IMR-90 (cell line): ENCODE data around the gene ADGRG4. TPM values are rescaled to one million over a fixed set of nuclear protein-coding genes. Genes with fewer than 3 reads are reported as not detected.

Source experiments
- ATAC-seq: fragments of 200-7000 bp; cut with Tn5 transposase; 2 replicates; pipeline ENCODE4 v1.9.1; 2020; ENCODE audit warnings: low read depth, mild to moderate bottlenecking, moderate library complexity
- BruUV-seq: library from RNA; stranded (reverse); fragments of 400-500 nt; replicated peaks from 2 replicates; lab custom pipeline; 2021; lab: Mats Ljungman, UMichigan
- CTCF ChIA-PET: fragments of 300-600 bp; formaldehyde crosslinking; extraction: SDS; loops from one replicate; lab custom pipeline; 2021; ENCODE audit warnings: antibody characterized with exemption; lab: Yijun Ruan, JAX
- POLR2A ChIA-PET: fragments of 300-600 bp; sonication (Branson Sonifier 250); formaldehyde crosslinking; loops from one replicate; lab custom pipeline; 2022; ENCODE audit warnings: antibody characterized with exemption; ENCODE audit not compliant: unreplicated experiment; lab: Charles Lee
- DNase-seq: peaks from one replicate; pipeline ENCODE4 v3.0.0; 2013
- H2AFZ ChIP-seq: replicated peaks from 2 replicates; pipeline ENCODE3; 2013; ENCODE audit warnings: low read length, mild to moderate bottlenecking; ENCODE audit not compliant: poor library complexity
- H2AK5ac ChIP-seq: 2 replicates; pipeline ENCODE4 v1.6.1; 2013; ENCODE audit warnings: low read depth, low read length, inconsistent platforms
- H2AK9ac ChIP-seq: replicated peaks from 2 replicates; pipeline ENCODE3; 2013; ENCODE audit warnings: mild to moderate bottlenecking, low read depth, low read length, moderate library complexity; ENCODE audit not compliant: poor library complexity
- H2BK120ac ChIP-seq: 2 replicates; pipeline ENCODE4 v1.6.1; 2013; ENCODE audit warnings: low read depth, low read length, inconsistent platforms
- H2BK15ac ChIP-seq: 3 replicates; pipeline ENCODE4 v1.6.1; 2013; ENCODE audit warnings: low read depth, low read length, inconsistent platforms
- H2BK20ac ChIP-seq: 2 replicates; pipeline ENCODE4 v1.6.1; 2013; ENCODE audit warnings: low read depth, mild to moderate bottlenecking, inconsistent platforms, low read length, moderate library complexity
- H2BK5ac ChIP-seq: 2 replicates; pipeline ENCODE4 v1.6.1; 2013; ENCODE audit warnings: mild to moderate bottlenecking, low read depth, low read length, inconsistent platforms; ENCODE audit not compliant: poor library complexity, severe bottlenecking
- H3K14ac ChIP-seq: replicated peaks from 2 replicates; pipeline ENCODE4 v1.6.1; 2013; ENCODE audit warnings: low read depth, low read length, inconsistent platforms
- H3K18ac ChIP-seq: 2 replicates; pipeline ENCODE4 v1.6.1; 2013; ENCODE audit warnings: low read depth, low read length, control low read depth
- H3K23ac ChIP-seq: 2 replicates; pipeline ENCODE4 v1.6.1; 2013; ENCODE audit warnings: low read depth, low read length, inconsistent platforms
- H3K27ac ChIP-seq: 2 replicates; pipeline ENCODE4 v1.5.1; 2013; ENCODE audit warnings: mild to moderate bottlenecking, control low read depth, low read length; ENCODE audit not compliant: insufficient read depth
- H3K27me3 ChIP-seq: 2 replicates; pipeline ENCODE4 v1.6.1; 2013; ENCODE audit warnings: low read length; ENCODE audit not compliant: control insufficient read depth, insufficient read depth
- H3K36me3 ChIP-seq: 2 replicates; pipeline ENCODE4 v1.6.1; 2013; ENCODE audit warnings: low read length, mixed read lengths; ENCODE audit not compliant: control insufficient read depth, insufficient read depth
- H3K4ac ChIP-seq: 2 replicates; pipeline ENCODE4 v1.6.1; 2013; ENCODE audit warnings: low read depth, low read length, inconsistent platforms
- H3K4me1 ChIP-seq: 2 replicates; pipeline ENCODE4 v1.6.1; 2013; ENCODE audit warnings: low read length, mixed read lengths; ENCODE audit not compliant: control insufficient read depth, insufficient read depth
- H3K4me2 ChIP-seq: 2 replicates; pipeline ENCODE4 v1.6.1; 2013; ENCODE audit warnings: low read depth, mild to moderate bottlenecking, control low read depth, low read length, moderate library complexity
- H3K4me3 ChIP-seq: 2 replicates; pipeline ENCODE4 v1.5.1; 2013; ENCODE audit warnings: low read depth, mild to moderate bottlenecking, control low read depth, low read length, moderate library complexity; ENCODE audit not compliant: insufficient read depth
- H3K56ac ChIP-seq: 2 replicates; pipeline ENCODE4 v1.6.1; 2013; ENCODE audit warnings: low read length, inconsistent platforms; ENCODE audit not compliant: insufficient read depth; ENCODE audit errors: extremely low read depth
- H3K79me1 ChIP-seq, 2 experiments: 2 replicates each; pipeline ENCODE4 v1.6.1; 2013; ENCODE audit warnings: low read length in 2 of 2, inconsistent platforms in 1 of 2, low read depth in 1 of 2
- H3K9ac ChIP-seq: 2 replicates; pipeline ENCODE4 v1.6.1; 2013; ENCODE audit warnings: low read depth, low read length, control low read depth
- H3K9me1 ChIP-seq: 2 replicates; pipeline ENCODE4 v1.6.1; 2013; ENCODE audit warnings: low read length, inconsistent platforms; ENCODE audit not compliant: insufficient read depth
- H3K9me3 ChIP-seq: 2 replicates; pipeline ENCODE4 v1.6.1; 2013; ENCODE audit warnings: low read length; ENCODE audit not compliant: control insufficient read depth, insufficient read depth
- H4K20me1 ChIP-seq: 2 replicates; pipeline ENCODE4 v1.6.1; 2013; ENCODE audit warnings: low read length, inconsistent platforms; ENCODE audit not compliant: insufficient read depth
- H4K5ac ChIP-seq: 2 replicates; pipeline ENCODE4 v1.6.1; 2013; ENCODE audit warnings: mild to moderate bottlenecking, low read depth, low read length, control low read depth
- H4K8ac ChIP-seq, 2 experiments: 2 replicates each; pipeline ENCODE4 v1.6.1; 2013; ENCODE audit warnings: low read depth in 2 of 2, low read length in 2 of 2, control low read depth in 1 of 2, inconsistent platforms in 1 of 2
- H4K91ac ChIP-seq: 2 replicates; pipeline ENCODE4 v1.6.1; 2013; ENCODE audit warnings: low read depth, low read length, inconsistent platforms; ENCODE audit not compliant: insufficient read depth
- BHLHE40 ChIP-seq: fragments of 150-350 bp; IDR thresholded peaks from 2 replicates; pipeline ENCODE4 v1.6.1; 2016; ENCODE audit warnings: mild to moderate bottlenecking, low read depth, low read length
- CHD1 ChIP-seq: IDR thresholded peaks from 2 replicates; pipeline ENCODE4 v1.6.1; 2012; ENCODE audit warnings: low read depth, low read length, improper control_type of control experiment
- CTCF ChIP-seq: conservative IDR thresholded peaks from 2 replicates; pipeline ENCODE4 v1.5.1; 2012; ENCODE audit warnings: mild to moderate bottlenecking, low read depth, low read length, improper control_type of control experiment
- FOS ChIP-seq: fragments of 150-350 bp; IDR thresholded peaks from 2 replicates; pipeline ENCODE4 v1.6.1; 2016; ENCODE audit warnings: low read depth, low read length
- MAFK ChIP-seq: IDR thresholded peaks from 2 replicates; pipeline ENCODE4 v1.6.1; 2012; ENCODE audit warnings: low read depth, low read length, improper control_type of control experiment
- MXI1 ChIP-seq: IDR thresholded peaks from 2 replicates; pipeline ENCODE4 v1.6.1; 2012; ENCODE audit warnings: low read depth, mild to moderate bottlenecking, low read length, moderate library complexity, borderline replicate concordance
- NFE2L2 ChIP-seq: fragments of 150-350 bp; IDR thresholded peaks from 2 replicates; pipeline ENCODE4 v1.6.1; 2016; ENCODE audit warnings: low read depth, mild to moderate bottlenecking, low read length
- POLR2A ChIP-seq: IDR thresholded peaks from 2 replicates; pipeline ENCODE4 v1.6.1; 2012; ENCODE audit warnings: mild to moderate bottlenecking, low read depth, low read length
- RAD21 ChIP-seq: IDR thresholded peaks from 2 replicates; pipeline ENCODE4 v1.6.1; 2012; ENCODE audit warnings: low read length, improper control_type of control experiment
- RCOR1 ChIP-seq: IDR thresholded peaks from 2 replicates; pipeline ENCODE4 v1.6.1; 2012; ENCODE audit warnings: mild to moderate bottlenecking, low read length, improper control_type of control experiment; ENCODE audit not compliant: insufficient replicate concordance
- RFX5 ChIP-seq: IDR thresholded peaks from 2 replicates; pipeline ENCODE4 v1.8.0; 2012; ENCODE audit warnings: low read depth, mild to moderate bottlenecking, low read length, moderate library complexity
- SMC3 ChIP-seq: fragments of 150-350 bp; IDR thresholded peaks from 2 replicates; pipeline ENCODE4 v1.6.1; 2016; ENCODE audit warnings: low read depth, mild to moderate bottlenecking, antibody characterized with exemption, low read length, moderate library complexity
- USF2 ChIP-seq: fragments of 150-350 bp; IDR thresholded peaks from 2 replicates; pipeline ENCODE4 v1.6.1; 2017; ENCODE audit warnings: mild to moderate bottlenecking, antibody characterized with exemption, low read length, low read depth
- WGBS, 2 experiments: methylation state at CpG; one replicate each; pipeline versions ENCODE4 v1.1.5 to v1.1.7; 2013; ENCODE audit warnings: missing lambda C conversion rate in 2 of 2; ENCODE audit not compliant: insufficient read length in 1 of 2; ENCODE audit errors: extremely low coverage in 2 of 2; 5-methylcytosine and 5-hydroxymethylcytosine counted together
- dilution Hi-C: fragments of 300-500 bp; cut with HindIII; formaldehyde crosslinking; loops from one replicate; pipeline ENCODE4 v1.14.3; 2018; ENCODE audit warnings: low sequenced_read_pairs; ENCODE audit not compliant: unreplicated experiment
- in situ Hi-C: fragments of 300-500 bp; cut with MboI; formaldehyde crosslinking; loops from 3 replicates; pipeline ENCODE4 v1.14.3; 2019; ENCODE audit warnings: low sequenced_read_pairs, inconsistent platforms, mixed read lengths
- intact Hi-C: fragments of 100-400 bp; cut with micrococcal nuclease; formaldehyde crosslinking; loops from 2 replicates; pipeline ENCODE4 v1.10.0; 2022
- polyA plus RNA-seq, 3 experiments: library from polyadenylated mRNA; depleted of rRNA; stranded (reverse); fragments of >200 nt; gene quantifications; 2 replicates each; pipeline ENCODE4 v1.2.3, GENCODE V29; 2012; ENCODE audit warnings: low replicate concordance in 1 of 3
- total RNA-seq: library from RNA; depleted of rRNA; stranded (reverse); fragments of >200 nt; gene quantifications from 2 replicates; pipeline ENCODE4 v1.2.3, GENCODE V29; 2012

Gene ADGRG4
- total and polyA plus RNA-seq, 2 of the 4 experiments (the other 2 are of a cell fraction): under 0.01 TPM; not detected in 1

GRCh38 chrX:136387951-136388502 lies 87.3 kb downstream of the ADGRG4 start:
- no peak overlapping the region for H3K23ac ChIP-seq
- no peaks in the 10 kb centered on the region for H4K20me1 ChIP-seq
- no peaks in the 10 kb centered on the region for H3K36me3 ChIP-seq
- no peaks in the 10 kb centered on the region for H3K9me1 ChIP-seq
- no peak overlapping the region for H2AK5ac ChIP-seq
- ChIA-PET CTCF (no interaction called here), POLR2A (no interaction called here)
- no CpG with 5 or more reads among the region's 3 CpGs for WGBS, 2 experiments
- no peak overlapping the region for H4K8ac ChIP-seq
- no peak overlapping the region for H2BK15ac ChIP-seq
- H3K14ac ChIP-seq: no peak overlapping the region
- H4K91ac ChIP-seq: no peak overlapping the region
- H3K27ac ChIP-seq: no peak overlapping the region
- H3K9ac ChIP-seq: no peak overlapping the region
- BruUV-seq: no TSS peak
- H2BK5ac ChIP-seq: no peak overlapping the region
- ATAC-seq: no peak
- H2BK20ac ChIP-seq: no peak overlapping the region
- no peak overlapping the region for H2AFZ ChIP-seq
- no peak for DNase-seq
- H3K79me1 ChIP-seq: no peaks in the 10 kb centered on the region
- H3K4me3 ChIP-seq: no peak overlapping the region
- dilution Hi-C loops (no loop called here), intact Hi-C loops (no loop called here), in situ Hi-C loops (no loop called here)
- H3K4me2 ChIP-seq: no peak overlapping the region
- peaks cover 4% of the 10 kb centered on the region; the same call in 1 of the 2 replicates for H3K27me3 ChIP-seq
- no peak overlapping the region for H3K4ac ChIP-seq
- H3K18ac ChIP-seq: no peak overlapping the region
- no peak overlapping the region for H4K5ac ChIP-seq
- no peaks in the 10 kb centered on the region for H3K4me1 ChIP-seq
- no peaks in the 10 kb centered on the region for H3K9me3 ChIP-seq
- H3K56ac ChIP-seq: no peak overlapping the region
- TF ChIP-seq RFX5 (no peak), RAD21 (no peak), USF2 (no peak), MXI1 (no peak), FOS (no peak), CHD1 (no peak), BHLHE40 (no peak), POLR2A (no peak), NFE2L2 (no peak), CTCF (no peak), RCOR1 (no peak), SMC3 (no peak), MAFK (no peak)
- no peak overlapping the region for H2BK120ac ChIP-seq
- H2AK9ac ChIP-seq: no peak overlapping the region
